Heart left ventricle (tissue), 13 donors: Measurements from ENCODE around the gene TMEM86B.

Experiments
- POLR2A ChIP-seq, 2 donors: fragments of 450-650 bp; IDR thresholded peaks; one replicate each; pipeline ENCODE4 v1.6.1; 2017; ENCODE audit warnings: antibody characterized with exemption in 2 of 2, mild to moderate bottlenecking in 2 of 2, moderate library complexity in 2 of 2
- TF ChIP-seq, protein P1 (sequence below), 12 donors: fragments of 200-600 bp; sonication (generic) in 4 of 12; IDR thresholded peaks; one replicate each; pipeline versions ENCODE4 v1.5.0 to v1.8.0; 2018 to 2022; ENCODE audit warnings: antibody characterized with exemption in 12 of 12, mild to moderate bottlenecking in 5 of 12
- donor health status: ischemic (EF 13 %, LVEDD 7.1; RV severe dilation, severe dysfunction).
- donor health status: DM: no; HTN: yes; CAD: no.
- donor health status: DM: no; HTN: no; CAD: no.
- donor health status: ischemic (EF 25% LVEDD 6.9; RV normal size, moderate dysfunction).
- donor health status: ischemic (EF 25% LVEDD 5.7; RV mildly dilated, moderate dysfunction).
- donor health status: ischemic (EF 35%, LVEDD 5.7; RV mildly dilated, moderate dysfunction).
- donor health status: nonischemic (EF 11% LVEDD 7.7; RV severe dilation, severe dysfunction).
- donor health status: DM: yes; HTN: yes; CAD: no.
- donor health status: PGD.
- donor health status: ischemic (EF 29% LVEDD 5.4; RV normal size, mild dysfunction).
- donor health status: nonischemic (EF 23%, LVEDD 6.1; RV moderate dilation, normal function).

DNA sequence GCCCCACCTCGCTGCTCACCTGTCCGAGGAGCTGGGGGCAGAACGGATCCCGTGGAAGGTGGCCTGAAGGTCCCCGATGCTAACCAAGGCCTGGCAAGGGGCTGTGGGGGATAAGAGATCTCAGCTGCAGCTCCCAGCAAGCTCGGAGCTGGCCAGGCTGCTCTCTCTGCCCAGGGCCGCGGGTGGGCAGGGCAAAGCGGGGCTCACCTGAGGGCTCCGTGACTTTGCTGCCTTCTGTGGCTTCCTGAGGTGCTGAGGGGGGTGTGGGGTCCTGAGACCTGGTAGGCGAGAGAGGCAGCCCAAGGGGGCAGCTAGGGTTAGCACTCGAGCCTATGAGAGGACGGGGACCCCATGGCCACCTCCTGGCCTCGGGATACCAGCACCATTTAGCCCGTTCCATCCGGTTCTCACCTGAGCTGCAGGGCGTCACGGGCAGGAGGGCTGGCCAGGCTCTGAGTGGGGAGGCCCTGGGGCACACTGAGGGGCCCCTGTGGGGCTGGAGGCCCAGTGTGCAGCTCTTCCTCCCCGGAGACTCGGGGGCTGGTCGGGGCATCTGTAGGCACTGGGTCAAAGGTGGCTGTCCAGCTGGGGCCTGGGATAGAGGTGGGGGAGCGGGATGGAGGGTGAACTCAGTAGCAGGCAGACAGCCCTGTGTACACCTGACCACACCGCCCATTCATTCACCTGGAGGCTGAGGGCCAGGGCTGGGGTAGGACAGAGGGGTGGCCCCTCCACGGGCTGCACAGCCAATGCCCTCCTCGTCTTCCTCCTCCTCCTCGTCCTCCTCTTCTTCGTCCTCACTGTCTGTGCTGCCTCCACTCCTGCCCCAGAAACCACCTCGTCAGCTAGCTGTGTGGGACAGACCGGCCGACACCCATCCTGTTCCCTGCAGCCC lies 3.1 kb upstream of the TMEM86B start:
- TF ChIP-seq, protein P1, sequence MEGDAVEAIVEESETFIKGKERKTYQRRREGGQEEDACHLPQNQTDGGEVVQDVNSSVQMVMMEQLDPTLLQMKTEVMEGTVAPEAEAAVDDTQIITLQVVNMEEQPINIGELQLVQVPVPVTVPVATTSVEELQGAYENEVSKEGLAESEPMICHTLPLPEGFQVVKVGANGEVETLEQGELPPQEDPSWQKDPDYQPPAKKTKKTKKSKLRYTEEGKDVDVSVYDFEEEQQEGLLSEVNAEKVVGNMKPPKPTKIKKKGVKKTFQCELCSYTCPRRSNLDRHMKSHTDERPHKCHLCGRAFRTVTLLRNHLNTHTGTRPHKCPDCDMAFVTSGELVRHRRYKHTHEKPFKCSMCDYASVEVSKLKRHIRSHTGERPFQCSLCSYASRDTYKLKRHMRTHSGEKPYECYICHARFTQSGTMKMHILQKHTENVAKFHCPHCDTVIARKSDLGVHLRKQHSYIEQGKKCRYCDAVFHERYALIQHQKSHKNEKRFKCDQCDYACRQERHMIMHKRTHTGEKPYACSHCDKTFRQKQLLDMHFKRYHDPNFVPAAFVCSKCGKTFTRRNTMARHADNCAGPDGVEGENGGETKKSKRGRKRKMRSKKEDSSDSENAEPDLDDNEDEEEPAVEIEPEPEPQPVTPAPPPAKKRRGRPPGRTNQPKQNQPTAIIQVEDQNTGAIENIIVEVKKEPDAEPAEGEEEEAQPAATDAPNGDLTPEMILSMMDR (IDR thresholded peaks at IDR 0.05) = no peak
- no peak for TF ChIP-seq POLR2A (IDR thresholded peaks at IDR 0.05)
